Activated gamma-delta T cell treated with anti-CD3 and anti-CD28 coated beads, Interleukin-2, amount 50 U/mL, for 16 hours (primary cell): ENCODE measurements around the gene RGMB.
A peak's percentile ranks its signal among the peaks of the same experiment; 100 is the strongest.

Experiments
- DNase-seq: peaks from one replicate; pipeline ENCODE4 v3.0.0-alpha.2; 2020; ENCODE audit warnings: low read depth

RGMB gene

GRCh38 chr5:98785244-98785643 lies 11.8 kb downstream of the RGMB start:
- DNase-seq = no peak

GRCh38 chr5:98786191-98786853 lies 12.9 kb downstream of the RGMB start:
- no peak for DNase-seq

DNA sequence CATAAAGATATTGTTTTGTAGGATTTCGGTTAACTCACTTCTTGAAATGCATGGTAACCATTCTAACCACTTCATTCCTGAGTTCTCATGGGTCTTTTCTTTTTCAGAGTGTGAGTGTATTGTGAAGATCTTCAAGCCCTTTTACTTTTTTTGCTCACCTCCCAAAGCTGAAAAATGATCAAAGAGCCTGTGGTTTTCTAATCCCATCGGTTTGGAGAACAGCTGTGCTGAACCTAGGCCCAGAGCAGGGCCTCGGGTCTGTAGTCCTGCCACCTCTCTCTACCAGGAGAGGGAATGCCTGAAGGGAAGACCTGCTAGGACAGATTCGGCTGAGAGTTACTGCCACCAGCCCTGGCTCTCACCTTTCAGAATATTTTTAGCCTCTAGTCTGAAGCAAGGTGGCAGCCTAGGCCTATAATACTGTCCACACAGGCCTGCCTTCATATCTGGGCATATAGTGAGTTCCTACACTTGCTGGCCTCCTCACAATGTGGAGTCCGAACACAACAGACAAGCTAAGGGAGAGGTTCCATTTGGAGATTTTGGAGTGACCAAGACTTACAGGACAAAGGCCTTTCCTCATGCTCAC lies 13.8 kb downstream of the RGMB start:
- DNase-seq = no peak

DNA sequence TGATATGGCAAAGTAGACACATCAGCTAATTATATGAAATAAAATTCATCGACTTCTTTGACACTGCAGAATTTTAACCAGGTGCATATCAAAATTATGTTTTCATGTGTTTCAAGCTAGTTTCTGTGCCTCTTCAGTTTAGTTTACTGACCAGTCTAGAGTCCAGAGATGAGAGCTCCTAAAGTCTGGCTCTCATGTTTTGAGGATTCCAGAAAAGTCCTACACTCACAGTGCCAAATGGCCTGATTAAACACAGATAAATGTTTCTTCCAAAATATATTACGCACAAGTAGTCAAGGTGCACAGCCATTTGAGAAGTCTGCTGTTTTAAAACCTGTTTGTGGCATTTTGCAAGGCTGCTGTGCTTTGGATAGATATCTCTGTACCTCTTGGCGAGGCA lies 15.6 kb downstream of the RGMB start:
- DNase-seq = no peak

- no peak for DNase-seq
These were observed 17.6 kb downstream of the RGMB start for GRCh38 chr5:98791001-98791519.

DNA sequence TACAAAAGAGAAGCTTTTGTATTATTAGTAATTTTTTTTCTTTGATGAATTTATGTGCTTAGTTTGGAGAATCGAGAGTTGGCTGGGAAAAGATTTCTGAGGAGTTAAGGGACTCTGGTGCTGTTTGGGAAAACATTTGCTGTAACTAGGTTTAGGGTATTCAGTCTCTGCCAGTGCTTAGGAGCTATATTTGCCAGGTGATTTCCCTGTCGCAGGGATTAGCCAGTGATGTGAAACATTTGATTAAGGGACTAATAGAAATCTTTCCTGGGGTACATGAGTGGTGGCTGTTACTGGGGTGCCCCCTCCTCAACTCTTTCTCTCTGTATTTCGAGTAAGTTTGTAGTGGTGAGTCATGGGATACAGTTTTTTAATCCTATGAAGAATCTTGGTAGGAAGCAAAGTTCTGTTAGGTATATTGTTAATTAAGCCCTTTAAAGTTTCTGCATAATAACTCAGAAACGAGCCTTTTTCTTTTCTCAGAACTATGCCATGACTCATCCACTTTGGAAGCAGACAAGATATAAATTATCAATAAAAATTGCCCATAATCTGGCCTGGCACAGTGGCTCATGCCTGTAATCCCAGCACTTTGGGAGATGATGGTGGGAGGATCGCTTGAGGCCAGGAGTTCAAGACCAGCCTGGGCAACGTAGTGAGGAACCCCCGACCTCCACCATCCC lies 18.6 kb downstream of the RGMB start:
- no peak for DNase-seq

GRCh38 chr5:98793223-98793622 lies 19.8 kb downstream of the RGMB start:
- no peak for DNase-seq

GRCh38 chr5:98794001-98794400 lies 20.5 kb downstream of the RGMB start:
- no peak for DNase-seq

GRCh38 chr5:98794414-98795080 lies 21.1 kb downstream of the RGMB start:
- DNase-seq = no peak

GRCh38 chr5:98795243-98795642 lies 21.8 kb downstream of the RGMB start:
- DNase-seq = no peak

DNA sequence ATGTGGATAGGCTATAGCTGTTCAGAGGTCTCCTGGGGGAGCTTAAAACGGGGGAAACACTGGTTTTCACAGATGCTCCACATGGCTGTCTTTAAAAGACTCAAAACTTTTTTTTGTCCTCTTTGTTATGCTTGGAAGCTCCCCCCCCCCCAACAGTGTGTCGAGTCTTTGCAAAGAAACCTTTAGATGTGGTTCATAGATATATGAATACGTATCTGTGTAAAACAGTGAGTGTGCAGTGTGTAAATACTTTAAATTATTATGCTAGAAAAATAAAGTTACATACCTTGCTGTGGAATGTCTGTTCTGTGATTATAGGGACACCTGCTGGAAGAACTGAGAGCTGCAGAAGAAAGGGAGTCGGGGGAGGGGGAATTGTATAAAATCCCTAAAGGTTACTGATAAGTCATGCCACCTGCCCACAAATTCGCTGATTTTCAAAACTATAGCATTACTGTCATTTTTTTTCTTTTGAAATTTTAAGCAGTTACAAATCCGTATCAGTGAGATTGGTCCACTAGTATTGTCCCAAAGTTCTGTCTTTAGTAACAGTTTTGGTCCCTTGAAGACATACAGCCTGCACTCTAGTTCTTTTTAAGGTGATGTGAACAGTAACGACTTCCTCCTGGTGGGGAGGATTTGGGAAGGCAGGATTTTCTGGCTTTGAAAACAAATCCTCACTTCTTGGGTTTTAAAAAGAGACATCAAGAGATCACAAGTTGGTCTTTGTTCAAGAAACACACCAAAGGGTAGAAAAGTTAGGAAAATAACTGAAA lies 22.9 kb downstream of the RGMB start:
- DNase-seq = peak; percentile 19

DNA sequence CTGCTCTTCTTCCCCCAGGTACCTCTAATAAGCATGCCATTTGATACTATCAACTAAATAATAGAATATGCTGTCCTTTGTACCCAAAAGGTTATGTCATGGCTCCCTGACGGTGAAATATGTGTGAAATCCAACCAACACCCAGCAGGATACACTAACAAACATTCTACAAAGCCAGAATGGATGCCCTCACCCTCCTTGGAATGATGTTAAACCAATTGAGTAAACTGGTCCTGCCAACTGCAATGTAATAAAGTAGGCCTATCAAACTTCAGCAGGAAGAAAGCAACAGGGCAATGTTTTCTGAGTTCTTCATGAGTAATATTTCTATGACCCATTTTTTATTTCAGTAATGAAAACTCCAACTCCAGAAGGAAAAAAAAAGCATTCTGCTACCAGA lies 24.9 kb downstream of the RGMB start:
- no peak for DNase-seq

GRCh38 chr5:98798847-98799246 lies 25.4 kb downstream of the RGMB start:
- no peak for DNase-seq

GRCh38 chr5:98804066-98804465 lies 30.6 kb downstream of the RGMB start:
- no peak for DNase-seq

DNA sequence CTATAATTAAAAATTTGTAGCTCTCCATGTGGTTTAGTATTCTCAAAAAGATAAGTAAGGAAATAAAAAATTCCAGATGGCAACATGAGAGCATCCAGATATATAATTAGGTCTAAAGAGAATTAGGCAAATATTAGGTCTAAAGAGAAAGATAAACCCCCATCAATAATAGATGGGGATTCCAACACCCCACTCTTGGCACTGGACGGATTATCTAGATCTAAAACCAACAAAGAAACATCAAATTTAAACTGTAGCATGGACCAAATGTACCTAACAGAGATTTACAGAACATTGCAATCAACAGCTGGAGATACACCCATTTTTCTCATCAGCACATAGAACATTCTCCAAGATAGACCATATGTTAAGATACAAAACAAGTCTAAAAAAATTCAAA lies 31.6 kb downstream of the RGMB start:
- DNase-seq = no peak

- no peak for DNase-seq
These were observed 34.3 kb downstream of the RGMB start for GRCh38 chr5:98807806-98808205.

DNA sequence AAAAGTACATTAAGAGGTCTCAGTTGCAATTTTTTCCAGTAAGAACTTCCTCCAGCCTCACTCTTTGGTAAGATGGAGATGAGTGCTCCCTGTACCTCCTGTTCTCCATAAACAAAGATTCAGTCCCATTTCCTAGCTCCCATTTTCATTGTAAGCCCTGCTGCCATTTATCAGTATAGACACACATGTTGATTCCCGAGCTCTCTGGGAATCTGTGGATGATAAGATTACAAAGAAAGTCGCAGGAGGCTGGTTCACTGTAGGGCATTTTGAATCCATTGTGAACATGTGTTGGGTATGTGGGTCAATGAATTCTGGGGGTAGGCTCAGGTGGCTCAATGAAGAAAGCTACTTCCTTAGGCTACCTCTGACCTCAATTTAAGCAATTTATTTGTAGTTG lies 36.7 kb downstream of the RGMB start:
- no peak for DNase-seq

DNA sequence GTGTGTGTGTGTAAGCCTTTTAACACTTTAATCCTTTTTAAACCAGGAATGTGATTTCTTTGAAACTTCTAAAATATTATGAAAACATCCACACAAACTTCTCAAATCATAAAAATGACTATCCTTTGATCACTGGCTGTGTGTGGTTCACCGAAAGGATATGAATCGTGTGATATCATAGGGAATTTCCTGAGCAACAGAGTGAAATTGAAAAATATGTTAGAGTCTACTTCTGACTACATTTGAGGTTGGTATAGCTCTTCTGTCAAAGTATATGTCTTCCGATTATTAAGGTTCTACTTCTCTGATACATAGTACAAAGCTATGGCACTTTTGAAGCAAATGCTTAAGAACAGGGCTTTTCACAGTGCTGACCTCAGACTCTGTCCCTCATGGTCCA lies 40.3 kb downstream of the RGMB start:
- DNase-seq = no peak

- no peak for DNase-seq
These were observed 43.2 kb downstream of the RGMB start for GRCh38 chr5:98816582-98817222.

DNA sequence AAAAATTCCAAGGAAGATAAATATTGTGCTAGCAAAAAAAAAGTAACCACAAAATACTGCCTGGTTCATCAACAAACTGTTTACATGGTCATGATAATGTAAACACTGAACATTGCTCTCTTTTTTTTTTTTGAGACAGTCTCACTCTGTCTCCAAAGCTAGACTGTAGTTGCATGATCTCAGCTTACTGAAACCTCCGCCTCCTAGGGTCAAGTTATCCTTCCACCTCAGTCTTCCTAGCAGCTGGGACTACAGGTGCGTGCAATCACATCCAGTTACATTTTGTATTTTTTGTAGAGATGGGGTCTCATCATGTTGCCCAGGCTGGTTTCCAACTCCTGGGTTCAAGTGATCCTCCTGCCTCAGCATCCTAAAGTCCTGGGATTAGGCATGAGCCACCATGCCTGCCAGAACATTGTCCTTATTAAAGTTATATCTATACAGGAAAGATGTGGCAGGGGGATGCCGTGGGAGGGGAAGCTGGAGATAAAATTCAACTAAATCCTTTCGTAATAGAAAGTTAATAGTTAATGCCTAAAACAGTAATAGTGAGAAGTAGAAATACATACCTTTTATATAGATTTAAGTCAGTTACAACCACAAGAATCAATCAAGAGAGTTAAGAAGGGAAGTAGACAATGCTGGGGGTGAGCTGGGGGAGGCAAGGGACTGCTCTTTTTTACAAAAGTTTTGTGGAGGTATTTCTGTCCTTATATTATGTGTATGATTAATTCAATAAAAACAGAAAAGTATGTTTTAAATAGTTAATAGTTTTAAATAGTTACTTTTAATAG lies 52.3 kb downstream of the RGMB start:
- DNase-seq = no peak

- DNase-seq = no peak
These were observed 53.7 kb downstream of the RGMB start for GRCh38 chr5:98827161-98827560.
